ENCODE measurements around the gene PRELP. TPM values are rescaled to one million over a fixed set of nuclear protein-coding genes. Genes with fewer than 3 reads are reported as not detected.

PRELP gene
- total RNA-seq, 1 experiment from 2014 or later, result not detected

DNA sequence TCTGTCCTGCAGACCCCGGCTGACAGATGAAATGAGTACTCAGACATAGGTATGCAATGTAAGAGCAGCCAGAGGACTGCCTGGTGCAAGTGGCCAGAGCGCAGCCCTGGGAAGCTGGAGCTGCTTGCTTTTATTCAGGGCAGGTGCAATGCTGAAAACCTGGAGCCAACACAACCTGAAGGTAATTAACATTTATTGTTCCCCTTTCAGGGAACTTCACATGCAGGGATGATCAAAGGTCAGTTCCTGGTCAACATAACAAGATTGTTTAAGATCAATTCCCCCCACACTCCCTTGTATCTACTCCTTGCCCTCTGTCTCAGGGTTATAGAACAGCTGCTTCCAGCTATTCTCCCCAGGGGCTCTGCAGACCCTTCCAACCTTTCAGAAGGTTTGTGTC lies 48.7 kb upstream of the PRELP start:
- H3K9me3 ChIP-seq (ENCODE audit: control insufficient read depth, insufficient read depth, low read depth, low read length), result no peaks in the 10 kb centered on the region
- H3K4me1 ChIP-seq (ENCODE audit: control insufficient read depth, insufficient read depth, low read length), result no peaks in the 10 kb centered on the region
- H3K36me3 ChIP-seq (ENCODE audit: control insufficient read depth, insufficient read depth, low read length), result no peaks in the 10 kb centered on the region
- intact Hi-C loops (cut with micrococcal nuclease; ENCODE audit: unreplicated experiment) (no loop called here), in situ Hi-C loops (cut with HindIII; ENCODE audit: low pct_unique_long_range_greater_than_20kb, low sequenced_read_pairs) (no loop called here)
- POLR2A ChIA-PET, result no interaction called here
- DNase-seq (ENCODE audit: low read depth, low spot score) (no peak), ATAC-seq (no peak)
- no peak overlapping the region for H3K4me3 ChIP-seq (ENCODE audit: low read depth in 2 of 2, low read length in 2 of 2)
- H3K27me3 ChIP-seq (ENCODE audit: control insufficient read depth, insufficient read depth, low read length), result peaks cover 15% of the 10 kb centered on the region
- H3K27ac ChIP-seq (ENCODE audit: low read length), result no peak overlapping the region
- BruUV-seq (replicated peaks), result no TSS peak
- TF ChIP-seq POLR2AphosphoS5 (IDR thresholded peaks at IDR 0.05; ENCODE audit: low read depth, low read length) (no peak), TCF7L2 (IDR thresholded peaks at IDR 0.05; ENCODE audit: low read depth, low read length) (no peak)
- TF ChIP-seq, protein P1, sequence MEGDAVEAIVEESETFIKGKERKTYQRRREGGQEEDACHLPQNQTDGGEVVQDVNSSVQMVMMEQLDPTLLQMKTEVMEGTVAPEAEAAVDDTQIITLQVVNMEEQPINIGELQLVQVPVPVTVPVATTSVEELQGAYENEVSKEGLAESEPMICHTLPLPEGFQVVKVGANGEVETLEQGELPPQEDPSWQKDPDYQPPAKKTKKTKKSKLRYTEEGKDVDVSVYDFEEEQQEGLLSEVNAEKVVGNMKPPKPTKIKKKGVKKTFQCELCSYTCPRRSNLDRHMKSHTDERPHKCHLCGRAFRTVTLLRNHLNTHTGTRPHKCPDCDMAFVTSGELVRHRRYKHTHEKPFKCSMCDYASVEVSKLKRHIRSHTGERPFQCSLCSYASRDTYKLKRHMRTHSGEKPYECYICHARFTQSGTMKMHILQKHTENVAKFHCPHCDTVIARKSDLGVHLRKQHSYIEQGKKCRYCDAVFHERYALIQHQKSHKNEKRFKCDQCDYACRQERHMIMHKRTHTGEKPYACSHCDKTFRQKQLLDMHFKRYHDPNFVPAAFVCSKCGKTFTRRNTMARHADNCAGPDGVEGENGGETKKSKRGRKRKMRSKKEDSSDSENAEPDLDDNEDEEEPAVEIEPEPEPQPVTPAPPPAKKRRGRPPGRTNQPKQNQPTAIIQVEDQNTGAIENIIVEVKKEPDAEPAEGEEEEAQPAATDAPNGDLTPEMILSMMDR (IDR thresholded peaks at IDR 0.05), result no peak
- CTCF ChIA-PET, result no interaction called here

DNA sequence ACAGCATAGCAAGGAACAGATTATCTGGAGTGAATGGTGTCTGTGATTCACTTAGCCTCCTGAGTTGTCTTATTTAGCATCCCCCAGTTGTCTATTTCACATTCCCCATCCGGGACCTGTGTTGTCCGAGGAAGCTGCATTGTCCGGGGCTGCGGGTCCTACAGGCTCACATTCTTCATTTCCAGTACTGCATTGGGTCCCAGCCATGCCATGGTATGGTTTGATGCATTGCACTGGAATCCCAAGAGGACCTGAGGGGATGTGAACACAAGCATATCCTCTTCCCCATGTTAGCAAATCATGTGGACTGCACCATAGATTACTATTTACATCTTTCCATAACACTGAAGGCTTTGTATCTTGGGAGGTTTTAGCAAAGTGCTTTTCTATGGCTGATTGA lies 48.2 kb upstream of the PRELP start:
- TF ChIP-seq TCF7L2 (IDR thresholded peaks at IDR 0.05; ENCODE audit: low read depth, low read length) (no peak), POLR2AphosphoS5 (IDR thresholded peaks at IDR 0.05; ENCODE audit: low read depth, low read length) (no peak), SIN3A (IDR thresholded peaks at IDR 0.05; ENCODE audit: borderline replicate concordance, insufficient read depth, low read depth, low read length) (no peak)
- TF ChIP-seq, protein P1 (IDR thresholded peaks at IDR 0.05), result no peak
- TF ChIP-seq, protein P2, sequence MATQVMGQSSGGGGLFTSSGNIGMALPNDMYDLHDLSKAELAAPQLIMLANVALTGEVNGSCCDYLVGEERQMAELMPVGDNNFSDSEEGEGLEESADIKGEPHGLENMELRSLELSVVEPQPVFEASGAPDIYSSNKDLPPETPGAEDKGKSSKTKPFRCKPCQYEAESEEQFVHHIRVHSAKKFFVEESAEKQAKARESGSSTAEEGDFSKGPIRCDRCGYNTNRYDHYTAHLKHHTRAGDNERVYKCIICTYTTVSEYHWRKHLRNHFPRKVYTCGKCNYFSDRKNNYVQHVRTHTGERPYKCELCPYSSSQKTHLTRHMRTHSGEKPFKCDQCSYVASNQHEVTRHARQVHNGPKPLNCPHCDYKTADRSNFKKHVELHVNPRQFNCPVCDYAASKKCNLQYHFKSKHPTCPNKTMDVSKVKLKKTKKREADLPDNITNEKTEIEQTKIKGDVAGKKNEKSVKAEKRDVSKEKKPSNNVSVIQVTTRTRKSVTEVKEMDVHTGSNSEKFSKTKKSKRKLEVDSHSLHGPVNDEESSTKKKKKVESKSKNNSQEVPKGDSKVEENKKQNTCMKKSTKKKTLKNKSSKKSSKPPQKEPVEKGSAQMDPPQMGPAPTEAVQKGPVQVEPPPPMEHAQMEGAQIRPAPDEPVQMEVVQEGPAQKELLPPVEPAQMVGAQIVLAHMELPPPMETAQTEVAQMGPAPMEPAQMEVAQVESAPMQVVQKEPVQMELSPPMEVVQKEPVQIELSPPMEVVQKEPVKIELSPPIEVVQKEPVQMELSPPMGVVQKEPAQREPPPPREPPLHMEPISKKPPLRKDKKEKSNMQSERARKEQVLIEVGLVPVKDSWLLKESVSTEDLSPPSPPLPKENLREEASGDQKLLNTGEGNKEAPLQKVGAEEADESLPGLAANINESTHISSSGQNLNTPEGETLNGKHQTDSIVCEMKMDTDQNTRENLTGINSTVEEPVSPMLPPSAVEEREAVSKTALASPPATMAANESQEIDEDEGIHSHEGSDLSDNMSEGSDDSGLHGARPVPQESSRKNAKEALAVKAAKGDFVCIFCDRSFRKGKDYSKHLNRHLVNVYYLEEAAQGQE (IDR thresholded peaks at IDR 0.05; ENCODE audit: insufficient read depth in 1 of 2, low read depth in 2 of 2, low read length in 1 of 2), result no peak
- peaks cover 14% of the 10 kb centered on the region for H3K27me3 ChIP-seq (ENCODE audit: control insufficient read depth, insufficient read depth, low read length)
- in situ Hi-C loops (cut with HindIII; ENCODE audit: low pct_unique_long_range_greater_than_20kb, low sequenced_read_pairs) (no loop called here), intact Hi-C loops (cut with micrococcal nuclease; ENCODE audit: unreplicated experiment) (no loop called here)
- POLR2A ChIA-PET, result no interaction called here
- no peaks in the 10 kb centered on the region for H3K36me3 ChIP-seq (ENCODE audit: control insufficient read depth, insufficient read depth, low read length)
- no TSS peak for BruUV-seq (replicated peaks)
- no peak overlapping the region for H3K27ac ChIP-seq (ENCODE audit: low read length)
- no peaks in the 10 kb centered on the region for H3K4me1 ChIP-seq (ENCODE audit: control insufficient read depth, insufficient read depth, low read length)
- ATAC-seq (no peak), DNase-seq (ENCODE audit: low read depth, low spot score) (no peak)
- no peaks in the 10 kb centered on the region for H3K9me3 ChIP-seq (ENCODE audit: control insufficient read depth, insufficient read depth, low read depth, low read length)
- CTCF ChIA-PET, result no interaction called here
- no peak overlapping the region for H3K4me3 ChIP-seq (ENCODE audit: low read depth in 2 of 2, low read length in 2 of 2)
